Choroid plexus epithelial cell (primary cell): Measurements from ENCODE around the gene OR10A2.
"Not testable (repeated sequence)": the region's sequence is repeated elsewhere in the genome, so short reads cannot be mapped to it uniquely, and the experiment has no call there.

Source experiments
- DNase-seq: peaks from one replicate; pipeline ENCODE4 v3.0.0-alpha.2; 2010; ENCODE audit warnings: low read depth
- H3K4me3 ChIP-seq: 2 replicates; pipeline ENCODE4 v1.5.1; 2011; ENCODE audit warnings: low read depth, mild to moderate bottlenecking, control low read depth, low read length, moderate library complexity
- CTCF ChIP-seq: conservative IDR thresholded peaks from 2 replicates; pipeline ENCODE4 v1.5.1; 2011; ENCODE audit warnings: low read depth, mild to moderate bottlenecking, control low read depth, inconsistent platforms, low read length, moderate library complexity

Gene OR10A2

DNA sequence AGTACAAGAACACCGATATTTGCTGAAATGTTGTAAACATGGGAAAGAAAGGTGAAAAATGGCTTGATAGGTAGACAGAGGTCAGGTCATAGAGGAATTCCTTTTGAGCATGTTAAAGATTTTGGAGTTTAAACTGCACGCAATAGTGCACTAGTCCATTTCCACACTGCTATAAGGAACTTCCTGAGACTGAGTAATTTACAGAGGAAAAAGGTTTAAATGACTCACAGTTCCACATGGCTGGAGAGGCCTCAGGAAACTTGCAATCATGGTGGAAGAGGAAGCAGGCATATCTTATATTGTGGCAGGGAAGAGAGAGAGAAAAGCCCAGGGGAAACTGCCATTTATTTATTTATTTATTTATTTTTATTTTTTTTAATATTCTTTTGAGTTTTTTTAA, 12.3 kb upstream of the OR10A2 start:
- DNase-seq: no peak
- TF ChIP-seq CTCF: no peak
- H3K4me3 ChIP-seq: no peak overlapping the region

DNA sequence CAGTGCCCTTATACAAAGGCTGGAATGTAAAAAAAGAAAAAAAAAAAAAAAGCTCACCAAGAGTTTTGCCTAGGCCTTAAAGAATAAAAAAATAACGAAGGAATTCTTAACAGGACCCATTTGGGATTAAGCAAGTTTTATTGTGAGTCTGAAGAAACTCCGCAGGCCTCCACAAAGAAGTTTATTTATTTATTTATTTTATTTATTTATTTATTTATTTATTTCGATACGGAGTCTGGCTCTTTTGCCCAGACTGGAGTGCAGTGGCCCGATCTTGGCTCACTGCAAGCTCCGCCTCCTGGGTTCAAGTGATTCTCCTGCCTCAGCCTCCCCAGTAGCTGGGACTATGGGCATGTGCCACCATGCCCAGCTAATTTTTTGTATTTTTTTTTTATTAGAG, 8.1 kb upstream of the OR10A2 start:
- H3K4me3 ChIP-seq, DNase-seq: not testable (repeated sequence)

DNA sequence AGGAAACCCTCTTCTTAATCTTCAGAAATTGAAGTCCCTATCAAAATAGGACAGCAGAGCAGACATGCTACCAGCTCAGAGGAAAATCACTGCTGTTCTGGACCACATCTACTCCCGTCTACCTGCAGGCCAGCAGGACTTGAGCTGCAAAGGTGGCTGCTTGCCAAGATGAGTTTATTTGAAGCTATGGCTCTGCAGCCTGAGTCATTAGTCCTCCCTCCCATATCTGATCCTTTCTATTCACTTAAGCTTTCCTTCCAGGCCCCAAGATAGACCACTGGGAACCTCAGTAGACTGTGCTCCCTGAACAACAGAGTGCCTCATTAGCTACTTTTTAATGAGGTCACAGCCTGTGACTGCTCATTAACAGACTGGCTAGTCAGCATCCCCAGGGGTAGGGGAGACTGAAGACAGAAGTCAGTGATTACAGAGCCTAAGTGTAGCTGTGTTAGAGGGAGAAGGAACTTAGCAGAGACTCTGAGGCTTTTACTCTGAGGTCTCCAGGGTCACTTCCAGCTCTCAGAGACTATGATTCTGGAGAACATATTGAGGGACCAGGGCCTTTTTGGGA, 6.8 kb upstream of the OR10A2 start:
- peak; percentile 69 for DNase-seq
- no peak overlapping the region for H3K4me3 ChIP-seq
- no peak for TF ChIP-seq CTCF

DNA sequence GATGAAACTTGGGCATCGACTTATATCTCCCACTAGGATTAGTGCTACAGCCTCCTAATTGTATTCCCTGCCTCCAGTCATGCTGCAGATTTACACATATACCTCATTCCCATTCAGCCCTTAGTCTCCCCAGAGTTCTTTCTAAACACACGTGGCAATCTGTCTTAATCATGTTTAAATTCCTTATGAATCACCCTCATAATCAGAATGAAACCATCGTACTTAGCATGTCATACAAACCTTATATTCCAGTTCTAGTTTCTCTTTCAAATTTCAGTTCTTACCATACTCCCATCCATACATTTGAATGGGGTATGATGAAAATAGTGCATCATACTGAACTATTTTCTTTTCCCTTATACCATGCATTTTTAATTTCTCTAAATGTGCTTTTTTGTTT, 6.0 kb upstream of the OR10A2 start:
- TF ChIP-seq CTCF: no peak
- peak; percentile 29 for DNase-seq
- no peak overlapping the region for H3K4me3 ChIP-seq

GRCh38 chr11:6864438-6864837, 1.6 kb downstream of the OR10A2 start:
- no peak overlapping the region for H3K4me3 ChIP-seq
- peak; percentile 52 for DNase-seq
- no peak for TF ChIP-seq CTCF

GRCh38 chr11:6871278-6871677, 8.4 kb downstream of the OR10A2 start:
- TF ChIP-seq CTCF: no peak
- DNase-seq: no peak
- H3K4me3 ChIP-seq: no peak overlapping the region

DNA sequence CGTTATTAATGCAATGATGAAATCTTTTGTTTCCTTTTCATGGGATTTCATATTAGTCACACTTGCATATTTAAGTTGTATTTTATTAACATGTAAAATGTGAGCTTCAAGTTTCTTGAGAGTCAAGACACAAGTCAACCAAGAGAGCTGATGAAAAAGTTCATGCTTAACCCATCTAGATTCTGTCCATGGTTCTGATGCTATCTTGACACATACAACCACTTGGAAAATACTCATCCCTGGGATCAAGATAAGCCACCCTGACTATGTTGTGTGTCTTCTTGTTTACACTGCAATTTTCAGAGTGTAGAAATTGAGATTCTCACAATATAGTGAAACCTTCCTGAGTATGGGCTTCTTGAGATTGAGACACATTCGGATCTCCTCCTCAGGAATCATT, 12.9 kb downstream of the OR10A2 start:
- DNase-seq: no peak
- H3K4me3 ChIP-seq: no peak overlapping the region
- no peak for TF ChIP-seq CTCF
